CD8-positive, alpha-beta memory T cell (primary cell): ENCODE measurements around the gene ADM5. TPM values are rescaled to one million over a fixed set of nuclear protein-coding genes. Genes with fewer than 3 reads are reported as not detected.
A peak's percentile ranks its signal among the peaks of the same experiment; 100 is the strongest.
"Not testable (repeated sequence)": the region's sequence is repeated elsewhere in the genome, so short reads cannot be mapped to it uniquely, and the experiment has no call there.

ENCODE experiments used
- CTCF ChIA-PET: fragments of 350-600 bp; sonication (Branson Sonifier 250); formaldehyde crosslinking; loops from one replicate; lab custom pipeline; 2021; ENCODE audit warnings: antibody characterized with exemption; lab: Charles Lee
- POLR2A ChIA-PET: fragments of 350-600 bp; sonication (Branson Sonifier 250); formaldehyde crosslinking; loops from one replicate; lab custom pipeline; 2021; ENCODE audit warnings: antibody characterized with exemption; lab: Charles Lee
- DNase-seq, 5 donors: peaks; one replicate each; pipeline versions ENCODE4 v3.0.0 to v3.0.0-alpha.2; 2020 to 2022; ENCODE audit warnings: mixed read lengths in 1 of 5
- H3K27ac ChIP-seq: one replicate; pipeline ENCODE4 v1.7.0; 2013; ENCODE audit warnings: low read depth, mild to moderate bottlenecking, low read length, moderate library complexity
- H3K27me3 ChIP-seq: 2 replicates; pipeline ENCODE4 v1.7.0; 2013; ENCODE audit warnings: low read length, mild to moderate bottlenecking; ENCODE audit not compliant: insufficient read depth, poor library complexity, severe bottlenecking
- H3K36me3 ChIP-seq: 2 replicates; pipeline ENCODE4 v1.7.0; 2013; ENCODE audit warnings: mild to moderate bottlenecking, low read length, moderate library complexity; ENCODE audit not compliant: insufficient read depth
- H3K4me1 ChIP-seq: 2 replicates; pipeline ENCODE4 v1.7.0; 2013; ENCODE audit warnings: mild to moderate bottlenecking, low read length, moderate library complexity; ENCODE audit not compliant: insufficient read depth
- H3K4me3 ChIP-seq: 2 replicates; pipeline ENCODE4 v1.7.0; 2013; ENCODE audit warnings: mild to moderate bottlenecking, low read length
- H3K9me3 ChIP-seq: 2 replicates; pipeline ENCODE4 v1.7.0; 2013; ENCODE audit warnings: mild to moderate bottlenecking, low read length
- H3K27ac Mint-ChIP-seq, 8 donors: one replicate each; pipeline ENCODE4 v1.8.0; 2020 to 2021; ENCODE audit warnings: mixed read lengths in 8 of 8, mild to moderate bottlenecking in 6 of 8, inconsistent platforms in 3 of 8, moderate library complexity in 3 of 8
- H3K27me3 Mint-ChIP-seq, 2 donors: one replicate each; pipeline ENCODE4 v1.8.0; 2020 to 2021; ENCODE audit warnings: mixed read lengths in 2 of 2, mild to moderate bottlenecking in 1 of 2, moderate library complexity in 1 of 2
- H3K36me3 Mint-ChIP-seq, 3 donors: one replicate each; pipeline ENCODE4 v1.8.0; 2020 to 2021; ENCODE audit warnings: mixed read lengths in 3 of 3, inconsistent platforms in 1 of 3, mild to moderate bottlenecking in 1 of 3
- H3K4me1 Mint-ChIP-seq, 3 donors: one replicate each; pipeline ENCODE4 v1.8.0; 2020 to 2021; ENCODE audit warnings: mixed read lengths in 3 of 3, inconsistent platforms in 1 of 3, mild to moderate bottlenecking in 1 of 3
- H3K4me3 Mint-ChIP-seq, 7 donors: one replicate each; pipeline ENCODE4 v1.8.0; 2020 to 2021; ENCODE audit warnings: mixed read lengths in 7 of 7, mild to moderate bottlenecking in 6 of 7, moderate library complexity in 4 of 7, inconsistent platforms in 2 of 7
- H3K9me3 Mint-ChIP-seq, 5 donors: one replicate each; pipeline ENCODE4 v1.8.0; 2020 to 2022; ENCODE audit warnings: mixed read lengths in 5 of 5, mild to moderate bottlenecking in 3 of 5, moderate library complexity in 2 of 5, inconsistent platforms in 1 of 5
- polyA plus RNA-seq: library from polyadenylated mRNA; unstranded; fragments of 300-500 nt; fragmentation: Illumina TruSeq; gene quantifications from one replicate; pipeline ENCODE4 v1.2.3, GENCODE V29; 2021
- total RNA-seq, 2 experiments: library from RNA; stranded (reverse); gene quantifications; one replicate each; pipeline ENCODE4 v1.2.3, GENCODE V29; 2021

Gene ADM5
- total and polyA plus RNA-seq, 3 experiments from 2014 or later: 0.91 to 7.2 (median 6.9) TPM

- H3K27ac Mint-ChIP-seq: peak overlapping the region in 1 of 8 donors; percentile 90
- H3K9me3 ChIP-seq: no peaks in the 10 kb centered on the region
- CTCF ChIA-PET: no interaction called here
- POLR2A ChIA-PET: interaction anchor here (0.5 to 0.6 kb wide), 2 partner anchors 173 to 833 kb away, joined by 3 to 4 read pairs; no protein-coding TSS in a partner anchor
- H3K4me3 Mint-ChIP-seq: no peak overlapping the region
- peaks cover 7 to 10% (median 8%) of the 10 kb centered on the region in 3 donors for H3K4me1 Mint-ChIP-seq
- peaks cover 7% of the 10 kb centered on the region for H3K4me1 ChIP-seq
- H3K27ac ChIP-seq: no peak overlapping the region
- no peak overlapping the region for H3K4me3 ChIP-seq
- peaks cover 0 to 10% (median 1%) of the 10 kb centered on the region in 3 donors for H3K36me3 Mint-ChIP-seq
- H3K36me3 ChIP-seq: no peaks in the 10 kb centered on the region
- peaks cover 4 to 5% of the 10 kb centered on the region in 2 donors for H3K27me3 Mint-ChIP-seq
- no peaks in the 10 kb centered on the region for H3K9me3 Mint-ChIP-seq
- DNase-seq: no peak
- no peaks in the 10 kb centered on the region for H3K27me3 ChIP-seq
Observed at GRCh38 chr19:49713236-49713845, 23.9 kb downstream of the ADM5 start.

GRCh38 chr19:49716154-49716553 lies 26.8 kb downstream of the ADM5 start:
- no peaks in the 10 kb centered on the region for H3K27me3 ChIP-seq
- POLR2A ChIA-PET: no interaction called here
- H3K27ac ChIP-seq: peak overlapping the region; percentile 24
- H3K9me3 ChIP-seq: no peaks in the 10 kb centered on the region
- Mint-ChIP-seq H3K27me3 (no peaks in the 10 kb centered on the region), H3K4me3 (peak overlapping the region in 1 of 7 donors; percentile 41), H3K27ac (peak overlapping the region in 2 of 8 donors; percentile 12 to 55), H3K36me3 (peaks cover 1 to 9% (median 2%) of the 10 kb centered on the region in 3 donors), H3K4me1 (peaks cover 7 to 16% (median 8%) of the 10 kb centered on the region in 3 donors), H3K9me3 (no peaks in the 10 kb centered on the region)
- DNase-seq: no peak
- H3K36me3 ChIP-seq: no peaks in the 10 kb centered on the region
- H3K4me3 ChIP-seq: no peak overlapping the region
- H3K4me1 ChIP-seq: peaks cover 9% of the 10 kb centered on the region
- CTCF ChIA-PET: interaction anchor here (0.5 to 3.5 kb wide), 2 partner anchors 35 to 127 kb away, joined by 3 to 10 read pairs; no protein-coding TSS in a partner anchor

- H3K36me3 ChIP-seq: no peaks in the 10 kb centered on the region
- H3K9me3 Mint-ChIP-seq: peaks cover 0 to 1% (median 0%) of the 10 kb centered on the region in 5 donors
- H3K4me3 Mint-ChIP-seq: peak overlapping the region in 6 of 7 donors; percentile 27 to 69 (median 53)
- ChIA-PET POLR2A (interaction anchor here (0.6 to 1.6 kb wide), 3 partner anchors 10 to 75 kb away, joined by 3 to 5 read pairs (median 3); partner anchors contain the start of gene AP2A1), CTCF (interaction anchor here (1.1 to 3.5 kb wide), 6 partner anchors 14 to 94 kb away, joined by 3 to 10 read pairs (median 4); partner anchors contain the start of genes AP2A1 and FUZ)
- no peak overlapping the region for H3K4me3 ChIP-seq
- no peaks in the 10 kb centered on the region for H3K27me3 ChIP-seq
- H3K27ac Mint-ChIP-seq: peak overlapping the region in 4 of 8 donors; percentile 38 to 77 (median 56)
- DNase-seq: no peak
- H3K27me3 Mint-ChIP-seq: no peaks in the 10 kb centered on the region
- no peak overlapping the region for H3K27ac ChIP-seq
- no peaks in the 10 kb centered on the region for H3K9me3 ChIP-seq
- H3K4me1 ChIP-seq: peaks cover 9% of the 10 kb centered on the region
- H3K4me1 Mint-ChIP-seq: peaks cover 7 to 16% (median 8%) of the 10 kb centered on the region in 3 donors
- peaks cover 2 to 9% (median 7%) of the 10 kb centered on the region in 3 donors for H3K36me3 Mint-ChIP-seq
Observed at GRCh38 chr19:49718511-49718910, 29.1 kb downstream of the ADM5 start.

GRCh38 chr19:49718991-49719390 lies 29.6 kb downstream of the ADM5 start:
- Mint-ChIP-seq H3K4me3 (peak overlapping the region; percentile 29 to 54 (median 52)), H3K4me1 (peaks cover 7 to 16% (median 8%) of the 10 kb centered on the region in 3 donors), H3K9me3 (peaks cover 0 to 1% (median 0%) of the 10 kb centered on the region in 5 donors), H3K36me3 (peaks cover 2 to 9% (median 7%) of the 10 kb centered on the region in 3 donors), H3K27me3 (no peaks in the 10 kb centered on the region), H3K27ac (peak overlapping the region in 5 of 8 donors; percentile 2 to 63 (median 38))
- Histone ChIP-seq H3K36me3 (no peaks in the 10 kb centered on the region), H3K4me3 (no peak overlapping the region), H3K27me3 (no peaks in the 10 kb centered on the region), H3K4me1 (peaks cover 9% of the 10 kb centered on the region), H3K9me3 (no peaks in the 10 kb centered on the region), H3K27ac (no peak overlapping the region)
- ChIA-PET CTCF (no interaction called here), POLR2A (interaction anchor here (0.6 kb wide), 1 partner anchor 75 kb away, joined by 3 read pairs; no protein-coding TSS in a partner anchor)
- no peak for DNase-seq

GRCh38 chr19:49719420-49719819 lies 30.0 kb downstream of the ADM5 start:
- H3K9me3 ChIP-seq, H3K36me3 Mint-ChIP-seq, H3K27me3 ChIP-seq, H3K27ac ChIP-seq, H3K9me3 Mint-ChIP-seq, H3K4me1 ChIP-seq, CTCF ChIA-PET, H3K36me3 ChIP-seq, H3K27me3 Mint-ChIP-seq, DNase-seq, H3K4me3 ChIP-seq: not testable (repeated sequence)
- H3K27ac Mint-ChIP-seq: peak overlapping the region in 1 of 8 donors; percentile 24
- peaks cover 7 to 16% (median 8%) of the 10 kb centered on the region in 3 donors for H3K4me1 Mint-ChIP-seq
- POLR2A ChIA-PET: interaction anchor here (0.6 to 0.7 kb wide), 4 partner anchors 30 to 977 kb away, joined by 3 to 5 read pairs (median 4); partner anchors contain the start of gene HSD17B14
- peak overlapping the region in 5 of 7 donors; percentile 24 to 54 (median 36) for H3K4me3 Mint-ChIP-seq

- H3K36me3 ChIP-seq: no peaks in the 10 kb centered on the region
- ChIA-PET CTCF (no interaction called here), POLR2A (interaction anchor here (1.2 kb wide), 1 partner anchor 10 kb away, joined by 3 read pairs; no protein-coding TSS in a partner anchor)
- no peaks in the 10 kb centered on the region for H3K9me3 ChIP-seq
- no peak for DNase-seq
- peaks cover 0 to 13% (median 3%) of the 10 kb centered on the region in 3 donors for H3K36me3 Mint-ChIP-seq
- no peak overlapping the region for H3K4me3 Mint-ChIP-seq
- no peak overlapping the region for H3K27ac Mint-ChIP-seq
- no peak overlapping the region for H3K4me3 ChIP-seq
- no peaks in the 10 kb centered on the region for H3K9me3 Mint-ChIP-seq
- H3K27me3 Mint-ChIP-seq: peaks cover 0 to 3% of the 10 kb centered on the region in 2 donors
- no peaks in the 10 kb centered on the region for H3K4me1 Mint-ChIP-seq
- no peak overlapping the region for H3K27ac ChIP-seq
- no peaks in the 10 kb centered on the region for H3K27me3 ChIP-seq
- no peaks in the 10 kb centered on the region for H3K4me1 ChIP-seq
Observed at GRCh38 chr19:49727217-49728030, 38.0 kb downstream of the ADM5 start.

- H3K36me3 ChIP-seq: no peaks in the 10 kb centered on the region
- Mint-ChIP-seq H3K9me3 (no peaks in the 10 kb centered on the region), H3K4me3 (no peak overlapping the region), H3K4me1 (no peaks in the 10 kb centered on the region), H3K27me3 (peaks cover 3% of the 10 kb centered on the region in 2 donors), H3K36me3 (peaks cover 0 to 6% (median 1%) of the 10 kb centered on the region in 3 donors), H3K27ac (peak overlapping the region in 1 of 8 donors; percentile 63)
- no peak for DNase-seq
- no peaks in the 10 kb centered on the region for H3K27me3 ChIP-seq
- H3K9me3 ChIP-seq: no peaks in the 10 kb centered on the region
- no peak overlapping the region for H3K4me3 ChIP-seq
- H3K4me1 ChIP-seq: no peaks in the 10 kb centered on the region
- CTCF ChIA-PET: interaction anchor here (1.4 kb wide), 1 partner anchor 13 kb away, joined by 6 read pairs; no protein-coding TSS in a partner anchor
- H3K27ac ChIP-seq: no peak overlapping the region
- POLR2A ChIA-PET: no interaction called here
Observed at GRCh38 chr19:49730166-49730565, 40.8 kb downstream of the ADM5 start.
